GM18526 (cell line): ENCODE measurements around the gene CENPP.

ENCODE experiments used
- POLR2A ChIP-seq: IDR thresholded peaks from 3 replicates; pipeline ENCODE4 v1.6.1; 2011; ENCODE audit not compliant: insufficient read length; ENCODE audit errors: extremely low read depth

CENPP gene

DNA sequence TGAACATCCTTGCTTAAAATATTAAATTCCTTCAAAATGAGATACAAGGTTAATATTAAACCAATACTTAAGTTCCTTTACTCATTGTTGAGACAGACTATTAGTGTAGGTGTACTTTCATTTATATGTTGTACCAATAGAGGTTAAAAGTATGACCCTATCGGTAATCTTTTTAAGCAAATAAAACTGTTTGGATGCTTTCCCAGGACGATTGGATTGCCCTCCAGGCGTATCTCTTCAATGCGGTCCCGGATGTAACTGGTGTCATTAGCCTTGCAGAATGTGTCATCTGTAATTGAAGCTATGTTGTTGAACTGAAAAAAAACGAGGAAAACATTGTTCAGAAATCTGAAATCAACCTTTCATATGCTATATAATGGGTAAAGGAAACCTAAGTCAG lies 59.7 kb downstream of the CENPP start:
- no peak for TF ChIP-seq POLR2A

DNA sequence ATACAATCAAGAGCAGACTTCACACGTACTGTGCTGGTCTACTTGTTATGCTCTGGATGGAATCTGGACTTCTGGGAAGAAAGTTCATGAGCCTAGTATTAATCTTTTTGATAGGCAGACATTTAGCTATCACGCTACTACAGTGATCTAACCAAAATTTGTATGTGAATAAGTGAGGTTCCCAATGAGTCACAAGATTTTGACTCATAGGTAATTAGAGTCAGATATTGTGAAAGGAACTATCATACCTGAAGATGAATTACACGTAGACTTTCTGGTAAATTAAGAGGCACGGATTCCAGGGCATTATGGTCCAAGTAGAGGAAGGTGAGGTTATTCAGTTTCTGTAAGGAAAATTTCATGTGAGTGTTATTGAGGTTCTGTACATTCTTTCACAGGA lies 60.2 kb downstream of the CENPP start:
- no peak for TF ChIP-seq POLR2A

DNA sequence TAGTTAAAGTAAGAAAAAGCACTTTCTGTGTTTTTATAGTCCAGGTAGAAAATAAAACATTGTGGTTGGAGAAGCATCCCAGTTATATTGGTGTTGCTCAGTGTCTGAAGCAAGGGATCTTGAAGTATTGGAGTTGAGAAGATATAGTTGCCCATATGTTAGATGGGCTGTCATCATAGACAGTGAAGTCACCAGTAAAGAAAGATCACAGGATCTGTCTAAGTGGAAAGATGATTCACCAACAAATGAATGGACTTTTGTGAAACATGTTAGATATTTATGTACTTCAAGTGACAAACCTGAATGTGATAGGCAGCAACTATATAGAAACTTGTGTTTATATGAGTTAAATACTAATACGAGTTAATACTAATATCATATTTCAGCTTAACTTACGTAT lies 66.9 kb downstream of the CENPP start:
- no peak for TF ChIP-seq POLR2A

DNA sequence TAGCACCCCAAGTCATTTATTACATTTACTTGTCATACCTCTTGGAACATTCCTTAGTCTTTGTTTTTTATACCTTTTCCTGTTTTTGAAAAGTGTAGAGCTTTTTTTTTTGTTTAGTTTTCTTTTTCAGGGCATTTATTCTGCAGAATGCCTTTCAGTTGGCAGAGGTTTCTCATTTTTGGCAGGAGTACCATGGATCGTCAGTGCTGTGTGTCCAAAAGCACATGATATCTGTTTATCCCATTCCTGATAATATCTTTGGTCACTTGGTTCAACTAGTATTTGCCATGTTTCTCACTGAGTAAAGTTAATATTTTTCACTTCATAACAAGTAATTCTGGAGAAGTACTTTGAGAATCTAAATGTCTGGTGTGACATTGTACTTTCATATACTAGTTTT lies 67.9 kb downstream of the CENPP start:
- TF ChIP-seq POLR2A, result no peak

DNA sequence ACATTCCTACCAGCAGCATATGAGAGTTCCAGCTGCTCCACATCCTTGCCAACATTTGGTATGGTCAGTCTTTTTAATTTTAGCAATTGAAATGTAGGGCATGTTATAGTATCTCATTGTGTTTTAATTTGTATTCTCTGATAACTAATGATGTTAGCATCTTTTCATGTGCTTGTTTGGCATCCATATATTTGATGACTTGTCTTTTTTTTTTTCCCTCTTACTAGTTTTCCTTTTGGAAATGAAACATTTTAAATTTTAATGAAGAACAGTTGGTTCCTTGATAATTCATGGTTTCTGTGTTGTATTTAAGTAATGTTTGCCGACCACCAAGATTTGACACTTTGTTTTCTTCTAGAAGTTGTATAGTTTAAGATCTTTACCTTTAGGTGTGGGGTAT lies 69.9 kb downstream of the CENPP start:
- TF ChIP-seq POLR2A, result no peak

DNA sequence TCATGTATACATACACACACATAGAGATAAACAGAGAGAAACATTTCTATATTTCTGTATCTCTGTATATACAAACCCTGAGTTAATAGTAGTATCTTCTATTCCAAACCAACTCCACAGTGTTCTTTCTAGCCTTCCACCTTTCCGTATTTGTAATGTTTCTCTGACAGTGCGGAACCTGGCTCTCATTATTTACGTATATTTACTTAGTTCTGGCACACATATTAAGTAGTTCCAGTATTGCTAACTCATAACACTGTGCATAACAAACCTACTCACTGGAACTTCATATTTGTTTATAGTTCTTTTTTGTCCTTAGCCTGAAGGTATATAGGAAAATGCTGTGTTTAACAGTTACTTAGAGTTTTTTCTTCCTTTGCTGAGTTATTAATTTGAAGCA lies 72.1 kb downstream of the CENPP start:
- TF ChIP-seq POLR2A, result no peak

DNA sequence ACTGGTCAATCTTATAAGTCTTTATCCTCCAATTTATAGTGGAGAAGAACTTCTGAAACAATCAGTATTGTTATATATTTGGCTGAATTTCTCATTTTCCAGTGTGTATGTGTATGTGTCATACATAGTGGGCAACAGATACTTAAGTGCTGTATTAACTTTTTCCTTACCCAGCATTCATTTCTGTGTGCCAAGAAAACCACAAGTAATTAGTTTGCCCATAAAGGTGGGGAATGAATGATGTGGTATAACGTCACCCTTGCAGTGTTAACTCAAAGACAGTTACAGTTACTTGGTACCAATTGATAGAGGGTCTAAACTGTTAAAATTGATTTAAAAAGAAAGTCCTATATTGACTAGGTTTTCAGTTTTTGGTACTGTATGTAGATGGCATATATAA lies 76.6 kb downstream of the CENPP start:
- no peak for TF ChIP-seq POLR2A

DNA sequence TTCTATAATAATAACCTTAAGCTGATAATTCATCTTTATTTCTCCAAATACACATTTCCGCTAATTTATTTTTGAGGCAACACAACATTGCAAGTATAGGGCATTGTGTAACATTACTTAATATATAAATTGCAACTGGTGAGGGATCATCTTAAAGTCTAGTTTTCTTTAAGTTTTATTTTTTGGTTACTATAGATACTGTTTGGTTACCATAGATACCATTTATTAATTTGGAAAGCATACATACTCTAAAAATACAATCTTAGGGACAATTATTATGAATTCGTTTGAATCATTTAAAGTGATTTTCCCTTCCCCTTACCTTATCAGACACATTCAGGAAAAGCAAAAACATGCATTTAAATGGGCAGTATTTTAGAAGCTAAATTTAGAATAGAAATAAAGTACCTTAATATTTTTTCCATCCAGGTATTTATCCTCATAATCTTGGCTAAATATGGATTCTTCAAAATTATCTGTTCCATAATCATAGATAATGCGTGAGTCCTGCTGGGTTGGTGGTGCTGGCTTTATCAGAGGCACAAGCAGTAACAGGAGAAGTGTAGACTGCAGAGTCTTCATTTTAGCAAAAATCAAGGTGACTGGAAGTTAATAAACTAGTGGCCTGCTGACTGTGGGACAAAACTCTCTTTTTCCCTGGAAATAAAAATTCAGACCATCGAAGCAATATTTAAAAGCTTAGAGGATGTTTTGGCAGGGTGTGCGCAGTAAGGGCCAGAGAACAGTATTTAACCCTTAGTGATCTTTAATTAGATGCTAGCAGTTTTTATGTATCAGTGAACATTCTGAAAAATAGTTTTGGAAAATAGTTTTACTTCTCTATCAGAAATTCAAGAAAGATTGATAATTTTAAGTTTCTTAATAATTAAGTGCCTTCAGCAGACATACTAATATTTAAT lies 77.3 kb downstream of the CENPP start:
- TF ChIP-seq POLR2A, result no peak

DNA sequence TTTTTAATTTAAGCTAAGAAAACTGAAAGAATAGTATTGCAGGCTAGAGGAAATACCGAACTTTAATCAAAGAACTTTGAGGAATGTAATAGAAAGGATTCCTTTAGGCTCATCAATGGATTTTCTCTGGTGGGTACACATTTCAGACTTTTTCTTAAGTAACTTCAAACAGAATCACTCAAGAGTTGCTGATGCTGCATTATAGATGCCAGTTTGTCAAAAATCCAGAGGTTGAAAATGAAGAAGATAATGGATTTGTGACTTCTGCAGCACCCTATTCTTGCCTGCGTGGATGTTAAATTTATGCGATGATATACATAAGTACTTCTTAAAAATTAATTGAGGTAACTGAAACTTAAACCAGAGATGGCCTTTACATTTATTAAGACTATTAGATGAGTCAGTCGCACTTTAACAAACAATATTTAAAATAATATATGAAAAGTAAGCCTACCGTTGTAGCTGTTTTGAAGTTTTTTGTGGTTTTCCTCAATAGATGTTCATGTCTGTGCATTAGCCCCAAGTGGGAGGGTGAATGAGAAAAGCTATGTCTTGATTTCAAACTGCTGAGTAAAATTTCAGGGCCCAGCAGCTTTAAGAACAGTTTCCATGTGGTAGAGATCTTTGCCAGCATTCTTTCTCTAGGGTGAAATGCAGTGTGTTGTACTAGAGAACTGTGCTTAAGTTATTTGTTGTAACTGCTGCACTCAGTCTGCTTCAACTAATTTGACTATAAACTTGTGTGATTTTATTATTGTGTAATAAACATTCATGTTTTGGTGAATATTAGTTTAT lies 78.5 kb downstream of the CENPP start, which contains the start of gene OGN:
Gene OGN (minus strand): TSS at position 537 of the 795 bp plus-strand sequence. CDS start 1,171 bp downstream, outside the sequence.
- no peak for TF ChIP-seq POLR2A

DNA sequence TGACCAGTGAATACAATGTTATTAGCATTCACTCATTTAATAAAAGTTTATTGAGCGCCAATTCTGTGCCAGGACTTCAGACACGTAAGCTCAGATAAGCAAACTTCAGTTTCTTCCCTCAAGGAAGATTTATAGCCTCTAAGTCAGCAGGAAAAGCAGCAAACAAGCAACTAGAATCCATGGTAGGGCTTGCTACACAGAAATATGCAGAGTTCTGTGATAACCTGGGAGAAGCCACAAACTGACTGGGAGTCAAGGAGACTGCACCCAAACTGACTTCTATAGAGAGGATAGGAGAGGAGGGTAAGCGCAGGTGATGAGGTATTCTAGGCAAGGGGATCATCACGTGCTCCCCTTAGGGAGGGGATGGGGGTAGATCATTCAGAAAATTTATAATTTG lies 80.1 kb downstream of the CENPP start:
- no peak for TF ChIP-seq POLR2A

DNA sequence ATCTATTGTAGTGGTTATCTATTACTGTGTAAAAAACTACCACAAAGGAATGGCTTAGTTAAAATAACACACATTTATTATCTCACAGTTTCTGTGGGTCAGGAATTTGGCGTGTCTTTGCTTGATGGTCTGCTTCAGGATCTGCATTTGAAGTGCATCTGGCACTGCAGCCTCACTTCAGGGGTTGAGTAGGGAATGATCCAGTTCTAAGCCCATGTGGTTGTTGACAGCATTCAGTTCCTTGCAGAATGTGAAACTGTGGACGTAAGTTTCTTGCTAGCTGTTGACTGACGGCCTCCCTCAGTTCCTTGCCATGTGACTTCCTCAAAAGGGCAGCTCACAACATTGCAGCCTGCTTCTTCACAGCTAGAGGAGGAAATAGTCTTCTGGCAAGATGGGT lies 80.7 kb downstream of the CENPP start:
- no peak for TF ChIP-seq POLR2A

DNA sequence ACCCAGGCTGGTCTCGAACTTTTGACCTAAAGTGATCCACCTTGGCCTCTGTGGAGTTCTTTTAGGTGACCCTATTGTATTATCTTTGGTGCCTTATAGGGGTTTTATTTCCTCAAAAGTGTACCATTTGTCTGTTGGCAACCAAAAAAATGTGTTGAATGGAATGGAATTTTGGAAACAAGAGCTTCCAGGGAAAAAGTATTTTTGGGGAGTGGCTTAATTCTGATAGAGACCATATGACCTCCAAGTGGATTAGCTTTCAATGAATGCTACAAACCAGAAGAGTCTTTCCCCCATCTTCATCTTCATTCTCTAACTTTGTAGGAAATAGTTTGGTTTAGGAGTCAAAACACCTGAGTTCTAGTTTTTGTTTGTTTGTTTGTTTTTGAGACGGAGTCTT lies 82.1 kb downstream of the CENPP start:
- no peak for TF ChIP-seq POLR2A

DNA sequence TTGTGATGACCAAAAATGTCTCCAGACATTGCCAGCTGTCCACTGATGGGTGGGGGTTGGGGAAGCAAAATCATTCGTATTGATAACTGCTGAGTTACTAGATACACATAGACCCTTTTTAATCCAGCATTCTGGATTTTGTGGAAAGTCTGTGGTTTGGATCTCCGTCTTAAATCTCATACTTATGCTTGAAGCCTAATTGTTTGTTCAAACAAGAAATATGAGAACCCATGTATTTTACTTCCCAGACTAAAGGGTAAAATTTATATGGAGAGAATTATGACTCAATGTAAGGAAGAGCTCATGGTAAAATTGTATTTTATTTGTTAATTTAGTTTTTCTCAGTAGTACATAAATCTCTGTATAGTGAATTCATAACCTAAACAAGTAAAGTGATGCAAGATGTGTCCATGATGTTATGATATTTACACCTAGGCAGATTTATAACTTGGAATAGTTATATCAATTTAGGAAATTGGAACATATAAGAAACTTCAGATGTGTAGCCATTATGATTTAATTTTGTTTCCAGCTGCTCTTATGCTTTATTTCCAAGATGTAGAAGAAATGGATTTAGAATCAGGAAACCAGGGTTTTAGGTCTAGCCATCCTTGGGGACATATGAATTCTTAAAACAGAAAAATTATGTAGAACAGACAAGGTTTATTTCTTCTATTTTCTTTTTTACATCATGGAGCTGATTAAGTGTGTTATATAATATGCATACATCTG lies 83.2 kb downstream of the CENPP start:
- TF ChIP-seq POLR2A, result no peak

DNA sequence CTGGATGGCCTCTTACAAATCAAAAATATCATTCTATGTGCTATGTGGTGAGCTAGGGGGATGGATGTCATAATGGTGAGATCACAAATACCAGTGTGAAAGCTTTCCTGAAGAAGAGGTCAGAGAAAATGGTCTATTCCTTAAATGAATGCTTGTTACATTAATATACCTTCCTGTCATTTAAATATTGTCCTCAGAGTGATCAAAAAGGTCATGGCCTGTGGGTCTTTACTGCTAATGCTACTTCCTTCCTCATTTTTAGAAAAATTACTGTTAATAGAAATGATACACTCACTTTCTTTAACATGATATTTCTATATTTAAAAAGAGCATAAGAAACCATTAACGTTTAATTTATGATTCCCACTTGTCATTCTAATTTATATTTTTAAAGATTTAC lies 88.8 kb downstream of the CENPP start:
- TF ChIP-seq POLR2A, result no peak

DNA sequence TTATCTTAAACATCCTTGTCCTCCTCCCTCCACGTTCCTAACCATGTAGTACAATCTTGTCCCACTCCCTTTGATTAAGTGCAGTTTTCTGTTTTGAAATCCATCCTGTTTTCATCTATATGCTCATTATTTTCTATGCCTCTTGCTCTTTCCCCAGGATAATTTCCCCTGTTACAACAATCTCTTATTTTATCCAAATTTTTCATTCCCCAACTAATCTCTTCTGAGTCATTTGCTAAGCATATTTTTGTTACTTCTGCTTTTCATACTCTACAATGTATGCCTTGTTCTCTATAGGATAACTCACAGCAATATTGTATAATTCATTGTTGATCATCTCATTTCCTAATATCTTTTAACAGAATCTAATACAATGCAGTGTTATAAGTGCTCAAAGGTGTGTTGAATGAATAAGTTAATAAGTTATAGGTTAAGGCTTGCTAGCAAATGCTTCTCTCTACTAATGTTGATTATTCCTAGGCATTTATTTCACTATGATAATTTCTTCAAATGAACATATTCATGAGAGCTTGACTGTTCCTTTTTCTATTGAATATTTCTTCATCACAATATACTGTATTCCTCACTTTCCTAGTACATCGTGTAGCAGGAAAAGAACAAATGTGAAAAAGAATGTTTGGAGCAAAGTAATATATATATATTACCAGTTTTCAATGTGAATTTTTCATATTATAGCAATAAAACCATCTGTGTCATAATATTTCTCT lies 97.0 kb downstream of the CENPP start:
- no peak for TF ChIP-seq POLR2A
